HG03457 (cell line): ENCODE measurements around the gene SLC26A4.
A peak's percentile ranks its signal among the peaks of the same experiment; 100 is the strongest.

Experiments used
- ATAC-seq: cut with Tn5 transposase; IDR thresholded peaks from one replicate; pipeline ENCODE4 v1.9.1; 2021; ENCODE audit warnings: moderate number of reproducible peaks; ENCODE audit not compliant: unreplicated experiment

The SLC26A4 gene

GRCh38 chr7:107694386-107694785 is 33.8 kb downstream of the SLC26A4 start:
- ATAC-seq, result no peak

GRCh38 chr7:107696330-107696946 is 35.8 kb downstream of the SLC26A4 start:
- ATAC-seq, result no peak

GRCh38 chr7:107697321-107698049 is 36.9 kb downstream of the SLC26A4 start:
- ATAC-seq, result no peak

GRCh38 chr7:107700570-107700969 is 39.9 kb downstream of the SLC26A4 start:
- no peak for ATAC-seq

- ATAC-seq, result no peak
Observed at GRCh38 chr7:107701191-107701590, 40.6 kb downstream of the SLC26A4 start.

- no peak for ATAC-seq
Observed at GRCh38 chr7:107703219-107703618, 42.6 kb downstream of the SLC26A4 start.

GRCh38 chr7:107703872-107704271 is 43.2 kb downstream of the SLC26A4 start:
- no peak for ATAC-seq

- ATAC-seq, result no peak
Observed at GRCh38 chr7:107708956-107709355, 48.3 kb downstream of the SLC26A4 start.

- ATAC-seq, result no peak
Observed at GRCh38 chr7:107711301-107711700, 50.7 kb downstream of the SLC26A4 start.

GRCh38 chr7:107712025-107712424 is 51.4 kb downstream of the SLC26A4 start:
- ATAC-seq, result no peak

- ATAC-seq, result no peak
Observed at GRCh38 chr7:107712896-107713295, 52.3 kb downstream of the SLC26A4 start.

- no peak for ATAC-seq
Observed at GRCh38 chr7:107715531-107715930, 54.9 kb downstream of the SLC26A4 start.

GRCh38 chr7:107718456-107719193 is 58.0 kb downstream of the SLC26A4 start:
- no peak for ATAC-seq

- no peak for ATAC-seq
Observed at GRCh38 chr7:107721286-107721685, 60.7 kb downstream of the SLC26A4 start.

- no peak for ATAC-seq
Observed at GRCh38 chr7:107723255-107723654, 62.6 kb downstream of the SLC26A4 start.

GRCh38 chr7:107725138-107725740 is 64.6 kb downstream of the SLC26A4 start:
- ATAC-seq, result no peak

- ATAC-seq, result no peak
Observed at GRCh38 chr7:107726356-107727130, 65.9 kb downstream of the SLC26A4 start.

- no peak for ATAC-seq
Observed at GRCh38 chr7:107728276-107728675, 67.6 kb downstream of the SLC26A4 start.

- peak; percentile 21 for ATAC-seq
Observed at GRCh38 chr7:107742678-107743566, 82.3 kb downstream of the SLC26A4 start.
